Activated naive CD4-positive, alpha-beta T cell treated with anti-CD3 and anti-CD28 coated beads, Interleukin-2, amount 10 ng/mL, durations not matched to agents 7 days and 5 days (primary cell): ENCODE results near the gene DNAJA1.

Source experiments
- CTCF ChIA-PET: fragments of 350-600 bp; sonication (Branson Sonifier 250); formaldehyde crosslinking; loops from one replicate; lab custom pipeline; 2021; ENCODE audit warnings: antibody characterized with exemption; lab: Charles Lee
- DNase-seq: peaks from one replicate; pipeline ENCODE4 v3.0.0-alpha.2; 2020
- H3K27ac Mint-ChIP-seq: one replicate; pipeline ENCODE4 v1.8.0; 2021; ENCODE audit warnings: mild to moderate bottlenecking, moderate library complexity, mixed read lengths
- H3K27me3 Mint-ChIP-seq: one replicate; pipeline ENCODE4 v1.8.0; 2021; ENCODE audit warnings: mild to moderate bottlenecking, mixed read lengths
- H3K36me3 Mint-ChIP-seq: one replicate; pipeline ENCODE4 v1.8.0; 2021; ENCODE audit warnings: mixed read lengths
- H3K4me1 Mint-ChIP-seq: one replicate; pipeline ENCODE4 v1.8.0; 2021; ENCODE audit warnings: mixed read lengths
- H3K4me3 Mint-ChIP-seq: one replicate; pipeline ENCODE4 v1.8.0; 2021; ENCODE audit warnings: mild to moderate bottlenecking, moderate library complexity, mixed read lengths
- H3K9me3 Mint-ChIP-seq: one replicate; pipeline ENCODE4 v1.8.0; 2021; ENCODE audit warnings: mixed read lengths

The DNAJA1 gene

DNA sequence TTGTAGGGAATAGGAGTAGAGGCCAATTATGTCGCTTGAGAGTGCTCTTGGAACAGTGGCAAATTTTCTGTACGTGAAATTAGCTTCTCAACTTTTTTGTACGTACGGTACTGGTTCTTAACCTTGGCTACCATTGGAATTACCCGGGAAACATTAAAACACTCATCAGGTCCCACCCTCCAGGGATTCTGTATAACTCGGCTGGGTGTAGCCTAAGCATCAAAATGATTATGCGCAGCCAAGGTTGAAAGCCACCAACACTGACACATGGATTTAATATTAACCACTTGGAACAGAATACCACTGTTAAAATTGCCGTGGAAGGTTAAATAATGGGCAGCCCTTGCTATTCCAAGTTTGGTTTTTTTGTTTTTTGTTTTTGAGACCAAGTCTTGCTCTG lies 17.4 kb downstream of the DNAJA1 start:
- DNase-seq, result no peak
- H3K36me3 Mint-ChIP-seq, result peaks cover 36% of the 10 kb centered on the region
- CTCF ChIA-PET, result interaction anchor here (1.3 kb wide), 1 partner anchor 221 kb away, joined by 3 read pairs; no protein-coding TSS in a partner anchor
- H3K9me3 Mint-ChIP-seq, result no peaks in the 10 kb centered on the region
- H3K4me3 Mint-ChIP-seq, result no peak overlapping the region
- peak overlapping the region; percentile 14 for H3K27ac Mint-ChIP-seq
- no peaks in the 10 kb centered on the region for H3K27me3 Mint-ChIP-seq
- H3K4me1 Mint-ChIP-seq, result peaks cover 17% of the 10 kb centered on the region

DNA sequence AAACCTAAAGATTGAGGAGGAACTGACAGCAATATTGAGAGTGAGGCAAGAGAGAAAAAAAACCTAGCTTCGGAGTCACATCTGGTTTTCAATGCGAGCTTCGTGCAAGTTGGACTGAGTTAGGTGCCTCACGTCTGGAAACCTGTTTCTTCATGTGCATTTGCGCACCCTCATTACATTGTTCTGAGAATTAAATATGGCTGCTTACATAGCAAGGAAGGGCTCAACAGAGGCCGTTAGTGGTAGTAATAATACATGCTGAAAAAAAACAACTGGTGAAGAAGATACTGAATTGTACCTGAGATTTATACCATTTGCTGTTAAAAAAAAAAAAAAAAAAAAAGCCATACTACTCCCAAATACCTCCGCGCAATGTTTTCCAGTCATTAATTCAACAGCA lies 18.6 kb downstream of the DNAJA1 start:
- peak overlapping the region; percentile 64 for H3K4me3 Mint-ChIP-seq

DNA sequence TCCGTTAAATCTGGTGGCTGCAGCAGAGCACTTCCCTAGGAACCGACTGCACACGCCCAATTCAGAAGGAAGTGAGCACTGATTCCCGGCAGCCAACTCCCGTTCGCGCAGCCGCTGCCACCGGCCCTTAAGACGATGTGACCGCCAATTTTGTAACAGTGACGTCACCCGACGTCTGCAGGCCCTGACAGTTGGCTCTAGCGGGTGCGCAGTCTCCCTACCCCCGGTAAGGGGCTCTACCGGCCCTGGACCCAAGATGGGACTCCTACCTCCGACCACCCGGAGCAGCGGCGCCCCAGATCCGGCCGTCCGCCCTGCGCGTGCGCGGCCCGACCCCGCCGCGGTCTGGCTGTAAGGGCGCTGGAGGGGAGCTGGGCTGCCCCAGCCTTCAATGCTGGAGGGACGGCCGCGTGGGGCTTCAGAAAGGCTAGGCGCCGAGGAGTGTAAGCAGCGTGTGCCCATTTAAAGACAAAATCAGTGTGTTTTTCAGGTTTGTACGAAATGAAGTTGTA lies 19.1 kb downstream of the DNAJA1 start:
- peak; percentile 77 for DNase-seq
- H3K27ac Mint-ChIP-seq, result peak overlapping the region; percentile 40
- H3K36me3 Mint-ChIP-seq, result peaks cover 29% of the 10 kb centered on the region
- peak overlapping the region; percentile 64 for H3K4me3 Mint-ChIP-seq
- H3K9me3 Mint-ChIP-seq, result no peaks in the 10 kb centered on the region
- H3K4me1 Mint-ChIP-seq, result peaks cover 15% of the 10 kb centered on the region
- H3K27me3 Mint-ChIP-seq, result no peaks in the 10 kb centered on the region
- CTCF ChIA-PET, result interaction anchor here (1.6 kb wide), 1 partner anchor 182 kb away, joined by 3 read pairs; no protein-coding TSS in a partner anchor

More for the DNA sequence above, 18.6 kb downstream of the DNAJA1 start:
- no peak for DNase-seq
- CTCF ChIA-PET, result interaction anchor here (1.3 to 1.6 kb wide), 2 partner anchors 183 to 220 kb away, joined by 3 read pairs; no protein-coding TSS in a partner anchor
- H3K9me3 Mint-ChIP-seq, result no peaks in the 10 kb centered on the region
- peaks cover 15% of the 10 kb centered on the region for H3K4me1 Mint-ChIP-seq
- H3K27ac Mint-ChIP-seq, result peak overlapping the region; percentile 40
- peaks cover 33% of the 10 kb centered on the region for H3K36me3 Mint-ChIP-seq
- no peaks in the 10 kb centered on the region for H3K27me3 Mint-ChIP-seq

DNA sequence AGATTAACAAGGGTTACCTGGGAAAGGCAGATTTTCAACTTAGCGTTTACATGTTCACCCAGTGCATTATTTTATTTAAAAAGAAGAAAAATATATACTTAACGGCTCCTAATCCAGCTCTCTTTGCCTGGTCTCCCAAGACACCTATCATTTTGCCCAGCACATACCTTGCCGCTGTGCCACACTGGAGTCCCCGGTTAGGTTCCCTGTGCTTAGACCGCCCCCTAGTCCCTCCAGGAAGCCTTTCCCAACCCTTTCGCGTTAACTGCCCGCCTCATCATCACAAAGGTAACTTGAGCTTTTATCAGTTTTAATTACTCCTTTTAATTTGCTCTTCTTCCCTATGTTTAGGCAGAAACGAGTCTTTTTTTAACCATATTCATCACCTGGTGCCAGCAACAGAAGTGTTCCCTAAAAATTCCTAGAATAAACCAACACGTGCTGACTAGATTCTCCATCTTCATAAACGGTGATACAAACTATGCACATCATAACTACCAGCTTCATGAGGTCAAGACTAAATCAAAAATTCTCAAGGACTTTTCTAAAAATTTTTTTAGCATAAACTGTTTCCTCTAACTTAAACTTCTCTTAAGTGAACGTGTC lies 19.7 kb downstream of the DNAJA1 start:
- no peak for DNase-seq
- Mint-ChIP-seq H3K9me3 (no peaks in the 10 kb centered on the region), H3K4me1 (peaks cover 15% of the 10 kb centered on the region), H3K4me3 (peak overlapping the region; percentile 64), H3K27ac (peak overlapping the region; percentile 72), H3K27me3 (no peaks in the 10 kb centered on the region), H3K36me3 (peaks cover 30% of the 10 kb centered on the region)
- CTCF ChIA-PET, result interaction anchor here (1.6 kb wide), 1 partner anchor 181 kb away, joined by 3 read pairs; no protein-coding TSS in a partner anchor

DNA sequence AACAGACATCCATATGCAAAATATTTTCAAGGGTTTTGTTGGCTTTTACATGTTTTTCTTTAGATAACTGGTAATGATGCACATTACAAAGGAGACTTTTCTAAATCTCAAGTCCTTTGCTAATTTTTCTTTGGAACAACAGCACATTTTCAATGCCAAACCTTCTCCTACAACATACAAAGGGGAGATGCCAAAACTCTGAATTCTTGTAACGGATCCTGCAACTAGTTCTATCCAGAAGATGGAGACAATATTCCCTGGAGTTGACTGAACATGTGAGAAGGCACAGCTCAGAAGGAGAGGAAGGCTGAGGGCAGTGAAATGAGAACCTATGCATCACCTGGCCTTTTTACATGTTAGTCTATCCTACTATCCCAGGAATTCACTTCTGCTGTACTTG lies 21.0 kb downstream of the DNAJA1 start:
- H3K9me3 Mint-ChIP-seq, result no peaks in the 10 kb centered on the region
- peaks cover 17% of the 10 kb centered on the region for H3K4me1 Mint-ChIP-seq
- DNase-seq, result no peak
- no peaks in the 10 kb centered on the region for H3K27me3 Mint-ChIP-seq
- peaks cover 34% of the 10 kb centered on the region for H3K36me3 Mint-ChIP-seq
- no peak overlapping the region for H3K4me3 Mint-ChIP-seq
- CTCF ChIA-PET, result no interaction called here
- no peak overlapping the region for H3K27ac Mint-ChIP-seq

DNA sequence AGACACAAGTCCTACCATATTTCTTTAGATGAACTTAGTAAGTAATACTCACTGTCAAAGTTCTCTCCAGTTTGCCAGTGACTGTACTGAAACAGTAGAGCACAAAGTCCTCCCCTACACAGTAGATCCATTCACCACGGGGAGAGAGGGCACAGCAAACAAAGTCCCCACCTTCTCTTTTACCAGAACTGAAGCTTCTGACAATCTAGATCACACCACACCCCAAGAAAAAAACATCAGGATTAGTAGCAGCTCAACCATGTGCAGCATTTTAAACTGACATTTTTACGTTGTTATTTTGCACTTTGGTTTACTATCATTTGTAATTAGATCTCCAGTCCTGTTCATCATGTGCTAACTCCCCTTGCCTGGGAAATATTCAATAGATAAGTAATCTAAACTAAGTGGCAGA lies 23.0 kb downstream of the DNAJA1 start:
- Mint-ChIP-seq H3K27ac (no peak overlapping the region), H3K4me3 (no peak overlapping the region), H3K4me1 (peaks cover 17% of the 10 kb centered on the region), H3K9me3 (no peaks in the 10 kb centered on the region), H3K36me3 (peaks cover 46% of the 10 kb centered on the region), H3K27me3 (no peaks in the 10 kb centered on the region)
- CTCF ChIA-PET, result interaction anchor here (1.0 kb wide), 1 partner anchor 178 kb away, joined by 3 read pairs; no protein-coding TSS in a partner anchor
- DNase-seq, result no peak

DNA sequence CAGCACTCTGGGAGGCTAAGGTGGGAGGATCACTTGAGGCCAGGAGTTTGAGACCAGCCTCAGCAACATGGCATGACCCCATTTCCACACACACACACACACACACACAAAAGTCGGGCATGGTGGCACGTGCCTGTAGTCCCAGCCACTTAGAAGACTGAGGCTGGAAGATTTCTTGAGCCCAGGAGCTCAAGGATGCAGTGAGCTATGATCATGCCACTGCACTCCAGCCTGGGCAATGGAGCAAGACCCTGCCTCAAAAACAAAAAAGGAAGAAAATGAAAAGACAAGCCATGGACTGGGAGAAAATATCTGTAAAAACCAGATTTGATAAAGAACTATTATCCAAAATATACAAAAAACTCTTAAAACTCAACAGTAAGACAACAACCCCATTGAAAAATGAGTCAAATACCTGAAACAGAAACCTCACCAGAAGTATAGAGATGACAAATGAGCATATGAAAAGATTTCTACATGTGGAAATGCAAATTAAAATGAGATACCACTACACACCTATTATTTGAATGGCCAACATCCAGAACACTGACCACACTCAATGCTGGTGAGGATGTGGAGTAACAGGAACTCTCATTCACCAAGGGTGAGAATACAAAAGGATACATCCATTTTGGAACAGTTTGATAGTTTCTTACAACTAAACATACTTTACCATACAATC lies 24.7 kb downstream of the DNAJA1 start:
- H3K27me3 Mint-ChIP-seq, result no peaks in the 10 kb centered on the region
- H3K36me3 Mint-ChIP-seq, result peaks cover 51% of the 10 kb centered on the region
- peak overlapping the region; percentile 16 for H3K27ac Mint-ChIP-seq
- no peak overlapping the region for H3K4me3 Mint-ChIP-seq
- no peaks in the 10 kb centered on the region for H3K9me3 Mint-ChIP-seq
- DNase-seq, result no peak
- H3K4me1 Mint-ChIP-seq, result peaks cover 4% of the 10 kb centered on the region
- CTCF ChIA-PET, result no interaction called here

DNA sequence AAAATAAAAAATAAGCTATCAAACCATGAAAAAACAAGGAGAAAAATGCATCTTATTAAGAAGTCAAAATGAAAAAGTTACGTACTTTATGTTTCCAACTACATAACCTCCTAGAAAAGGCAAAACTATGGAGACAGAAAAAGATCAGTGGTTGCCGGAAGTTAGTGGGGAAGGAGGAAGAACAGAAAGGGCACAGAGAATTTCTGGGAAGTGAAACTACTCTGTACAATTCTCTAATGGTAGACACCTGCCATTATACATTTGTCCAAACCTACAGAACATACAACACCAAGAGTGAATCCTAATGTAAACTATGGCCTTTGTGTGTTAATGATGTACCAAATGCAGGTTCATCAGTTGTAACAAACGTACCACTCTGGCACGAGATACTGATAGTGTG lies 26.1 kb downstream of the DNAJA1 start:
- no peak for DNase-seq
- Mint-ChIP-seq H3K27ac (no peak overlapping the region), H3K9me3 (no peaks in the 10 kb centered on the region), H3K4me1 (peaks cover 2% of the 10 kb centered on the region), H3K27me3 (no peaks in the 10 kb centered on the region), H3K4me3 (no peak overlapping the region), H3K36me3 (peaks cover 48% of the 10 kb centered on the region)
- CTCF ChIA-PET, result no interaction called here

DNA sequence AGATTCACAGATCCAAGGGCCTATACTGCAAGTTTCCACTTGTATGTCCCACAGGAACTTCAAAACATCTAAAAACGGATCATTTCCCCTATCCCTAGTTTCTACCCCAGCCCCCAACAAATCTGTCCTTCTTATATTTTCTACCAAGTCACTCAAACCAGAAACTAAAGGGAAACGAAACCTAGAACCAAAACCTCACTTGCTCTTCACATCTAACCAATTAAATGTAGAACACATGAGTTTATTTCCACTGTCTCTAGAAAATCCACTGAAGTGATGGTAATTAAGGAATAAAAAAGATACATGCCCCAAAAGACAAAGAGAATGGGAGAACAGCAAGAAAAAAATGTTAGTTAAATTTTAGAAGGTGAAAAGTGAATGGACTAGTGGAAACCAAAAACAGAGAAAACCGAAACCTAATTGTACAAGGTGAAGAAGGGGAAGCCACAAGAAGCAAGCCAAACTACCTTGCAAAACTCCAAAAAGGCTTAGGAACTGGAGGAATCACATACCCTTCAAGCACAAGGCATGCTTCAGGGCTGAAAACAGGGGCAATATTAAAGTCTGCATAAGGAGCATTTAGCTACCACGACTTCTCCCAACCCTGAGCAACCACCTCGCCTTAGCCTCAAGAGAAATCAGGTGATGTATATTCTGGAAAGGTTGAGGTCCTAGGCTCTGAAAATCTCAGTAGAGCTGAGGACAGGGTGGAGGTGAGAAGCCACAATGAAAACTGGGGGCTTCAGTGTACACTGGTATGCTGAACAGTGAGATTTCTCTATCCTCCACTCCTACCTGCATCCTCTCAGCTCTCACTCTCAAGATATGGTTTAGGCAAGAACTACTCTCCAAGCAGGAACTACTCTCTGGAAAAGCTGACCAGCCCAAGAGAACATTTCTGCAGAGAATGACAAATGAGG lies 40.3 kb downstream of the DNAJA1 start:
- no peak for DNase-seq
- no peaks in the 10 kb centered on the region for H3K27me3 Mint-ChIP-seq
- H3K36me3 Mint-ChIP-seq, result peaks cover 54% of the 10 kb centered on the region
- CTCF ChIA-PET, result interaction anchor here (1.5 kb wide), 1 partner anchor 39 kb away, joined by 5 read pairs; no protein-coding TSS in a partner anchor
- peak overlapping the region; percentile 35 for H3K27ac Mint-ChIP-seq
- peaks cover 13% of the 10 kb centered on the region for H3K4me1 Mint-ChIP-seq
- H3K9me3 Mint-ChIP-seq, result no peaks in the 10 kb centered on the region
- no peak overlapping the region for H3K4me3 Mint-ChIP-seq

DNA sequence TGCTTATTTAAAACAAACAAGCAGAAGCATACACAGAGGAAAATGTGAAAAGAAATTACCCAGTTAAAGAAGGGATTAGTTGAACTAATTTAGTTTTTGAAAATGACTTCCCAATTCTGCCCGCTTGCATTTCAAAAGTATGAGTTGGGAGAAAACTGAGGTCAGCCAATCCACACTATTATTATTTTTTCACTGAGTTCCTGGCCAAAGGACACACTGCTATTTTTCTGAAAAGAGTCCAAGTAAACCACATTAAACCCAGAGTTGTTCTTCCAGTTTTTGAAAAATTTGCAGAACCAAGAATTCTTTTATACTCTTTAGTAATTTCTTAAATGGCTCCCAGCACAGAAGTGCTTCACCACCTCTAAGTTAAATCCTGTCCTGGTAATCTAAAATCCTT lies 43.9 kb downstream of the DNAJA1 start:
- Mint-ChIP-seq H3K27me3 (no peaks in the 10 kb centered on the region), H3K4me3 (no peak overlapping the region), H3K36me3 (peaks cover 58% of the 10 kb centered on the region), H3K4me1 (peaks cover 29% of the 10 kb centered on the region), H3K27ac (no peak overlapping the region), H3K9me3 (no peaks in the 10 kb centered on the region)
- CTCF ChIA-PET, result no interaction called here
- no peak for DNase-seq

DNA sequence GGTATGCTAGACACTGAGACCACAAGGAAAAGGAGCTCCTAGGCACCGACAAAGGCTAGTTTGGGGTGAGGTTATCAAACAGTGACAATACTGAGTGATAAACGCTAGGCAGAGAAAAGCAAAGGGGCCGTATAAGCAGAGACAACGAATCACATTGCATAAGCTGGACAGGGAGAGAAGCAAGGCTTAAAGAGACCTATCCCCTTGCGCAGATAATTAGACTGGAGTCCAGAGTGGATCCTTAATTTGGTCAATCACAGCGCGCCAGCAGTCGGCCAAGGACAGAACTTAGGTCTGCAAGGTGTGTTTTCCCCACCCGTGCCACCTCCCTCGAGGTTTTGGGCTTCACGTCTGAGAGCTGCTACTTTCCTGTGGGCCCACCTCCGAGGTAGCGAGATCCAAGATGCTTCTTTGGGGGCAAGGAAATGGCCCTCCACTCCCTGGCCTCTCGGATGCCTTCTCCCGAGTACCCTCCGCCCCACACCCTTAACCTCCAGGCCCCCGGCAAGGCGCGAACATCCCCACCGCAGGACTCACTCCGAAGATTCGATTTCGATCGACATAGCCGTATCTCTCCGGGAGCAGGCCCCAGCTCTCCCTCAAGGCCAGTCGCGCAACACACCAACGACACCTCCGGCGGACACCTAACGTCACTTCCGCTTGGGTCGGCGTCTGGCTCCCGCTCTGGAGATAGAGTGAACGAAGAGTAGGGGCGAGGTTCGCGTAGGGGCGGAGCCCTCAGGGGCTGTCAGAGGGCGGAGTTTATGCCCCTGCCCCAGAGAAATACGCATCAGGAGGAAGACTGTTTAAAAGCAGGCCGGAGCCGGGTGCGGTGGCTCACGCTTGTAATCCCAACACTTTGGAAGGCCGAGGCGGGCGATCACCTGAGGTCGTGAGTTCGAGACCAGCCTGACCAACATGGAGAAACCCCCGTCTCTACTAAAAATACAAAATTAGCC lies 51.3 kb downstream of the DNAJA1 start, which contains the start of gene SMU1:
SMU1 (minus strand) TSS at position 629 of the 959 bp plus-strand sequence; CDS start at position 563, 66 bp downstream.
- Mint-ChIP-seq H3K9me3 (no peaks in the 10 kb centered on the region), H3K4me3 (peak within 1 kb of the TSS; percentile 88), H3K27me3 (no peaks in the 10 kb centered on the region), H3K27ac (peak within 1 kb of the TSS; percentile 95), H3K4me1 (peaks cover 47% of the 10 kb centered on the region), H3K36me3 (peaks cover 23% of the 10 kb centered on the region)
- peak; percentile 98 for DNase-seq
- CTCF ChIA-PET, result interaction anchor here (0.9 to 1.4 kb wide), 4 partner anchors 91 to 150 kb away, joined by 3 to 5 read pairs (median 4); partner anchors contain the start of gene B4GALT1

DNA sequence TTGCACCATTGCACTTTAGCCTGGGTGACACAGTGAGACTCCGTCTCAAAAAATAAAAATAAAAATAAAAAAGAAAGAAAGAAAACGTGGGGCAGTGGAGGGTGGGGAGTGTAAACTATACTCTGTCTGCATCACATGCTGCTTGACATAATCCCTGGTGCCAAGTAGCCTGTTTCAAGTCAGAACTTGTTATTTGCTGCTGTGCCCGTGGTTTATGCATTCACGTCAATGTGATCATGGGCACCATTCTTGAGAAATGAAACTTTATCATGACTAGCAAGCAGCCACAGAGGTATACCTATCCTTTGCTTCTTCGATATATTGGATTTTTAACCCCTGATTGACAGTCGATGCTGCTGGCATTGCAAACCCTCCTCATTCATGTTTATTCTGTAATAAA lies 55.5 kb downstream of the DNAJA1 start:
- peaks cover 36% of the 10 kb centered on the region for H3K4me1 Mint-ChIP-seq
- no peak overlapping the region for H3K27ac Mint-ChIP-seq
- peaks cover 2% of the 10 kb centered on the region for H3K9me3 Mint-ChIP-seq
- peak; percentile 32 for DNase-seq
- peaks cover under 1% of the 10 kb centered on the region for H3K27me3 Mint-ChIP-seq
- H3K4me3 Mint-ChIP-seq, result no peak overlapping the region
- CTCF ChIA-PET, result interaction anchor here (1.6 to 3.7 kb wide), 2 partner anchors 90 to 146 kb away, joined by 17 to 32 read pairs; no protein-coding TSS in a partner anchor
- peaks cover 2% of the 10 kb centered on the region for H3K36me3 Mint-ChIP-seq
